A673 (cell line): ENCODE measurements around the gene NDC1.

Experiments used
- EZH2 ChIP-seq: fragments of 200-600 bp; sonication (generic); IDR thresholded peaks from 2 replicates; pipeline ENCODE4 v1.6.1; 2017; ENCODE audit warnings: borderline replicate concordance, low read depth, mild to moderate bottlenecking, mixed read lengths, antibody characterized with exemption, low read length; ENCODE audit not compliant: poor library complexity, severe bottlenecking
- TF ChIP-seq, protein P1 (sequence below): fragments of 300-800, 200-600 bp; sonication (generic); conservative IDR thresholded peaks from 2 replicates; pipeline ENCODE4 v1.5.1; 2017; ENCODE audit warnings: low read depth, mild to moderate bottlenecking, antibody characterized with exemption, low read length, moderate library complexity, mixed read lengths

DNA sequence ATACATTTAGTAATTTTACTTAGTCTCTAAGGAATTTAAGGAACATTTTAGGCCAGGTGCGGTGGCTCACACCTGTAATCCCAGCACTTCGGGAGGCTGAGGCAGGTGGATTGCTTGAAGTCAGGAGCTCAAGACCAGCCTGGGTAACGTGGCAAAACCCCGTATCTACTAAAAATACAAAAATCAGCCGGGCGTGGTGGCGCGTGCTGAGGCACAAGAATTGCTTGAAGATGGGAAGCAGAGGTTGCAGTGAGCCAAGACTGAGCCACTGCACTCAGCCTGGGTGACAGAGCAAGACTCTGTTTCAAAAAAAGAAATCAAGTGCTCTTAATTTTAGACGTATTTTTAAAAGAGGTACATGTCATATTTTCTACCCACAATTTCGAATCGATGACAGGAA lies 3.3 kb downstream of the NDC1 start:
- TF ChIP-seq EZH2 = no peak
- TF ChIP-seq, protein P1, sequence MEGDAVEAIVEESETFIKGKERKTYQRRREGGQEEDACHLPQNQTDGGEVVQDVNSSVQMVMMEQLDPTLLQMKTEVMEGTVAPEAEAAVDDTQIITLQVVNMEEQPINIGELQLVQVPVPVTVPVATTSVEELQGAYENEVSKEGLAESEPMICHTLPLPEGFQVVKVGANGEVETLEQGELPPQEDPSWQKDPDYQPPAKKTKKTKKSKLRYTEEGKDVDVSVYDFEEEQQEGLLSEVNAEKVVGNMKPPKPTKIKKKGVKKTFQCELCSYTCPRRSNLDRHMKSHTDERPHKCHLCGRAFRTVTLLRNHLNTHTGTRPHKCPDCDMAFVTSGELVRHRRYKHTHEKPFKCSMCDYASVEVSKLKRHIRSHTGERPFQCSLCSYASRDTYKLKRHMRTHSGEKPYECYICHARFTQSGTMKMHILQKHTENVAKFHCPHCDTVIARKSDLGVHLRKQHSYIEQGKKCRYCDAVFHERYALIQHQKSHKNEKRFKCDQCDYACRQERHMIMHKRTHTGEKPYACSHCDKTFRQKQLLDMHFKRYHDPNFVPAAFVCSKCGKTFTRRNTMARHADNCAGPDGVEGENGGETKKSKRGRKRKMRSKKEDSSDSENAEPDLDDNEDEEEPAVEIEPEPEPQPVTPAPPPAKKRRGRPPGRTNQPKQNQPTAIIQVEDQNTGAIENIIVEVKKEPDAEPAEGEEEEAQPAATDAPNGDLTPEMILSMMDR = no peak
